ENCODE measurements around the gene ID2.

The ID2 gene

DNA sequence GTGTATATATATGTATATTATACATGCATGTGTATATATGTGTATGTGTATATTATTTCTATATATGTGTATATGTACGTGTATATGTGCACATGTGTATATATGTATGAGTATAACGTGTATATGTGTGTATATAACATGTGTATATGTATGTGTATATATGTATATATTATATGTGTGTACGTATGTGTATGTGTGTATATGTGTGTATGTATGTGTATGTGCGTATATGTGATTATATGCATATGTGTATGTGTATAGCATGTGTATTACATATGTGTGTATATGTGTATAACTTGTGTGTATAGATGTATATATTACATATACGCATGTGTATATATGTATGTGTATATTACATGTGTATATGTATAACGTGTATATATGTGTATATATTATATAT lies 32.1 kb upstream of the ID2 start:
- Histone ChIP-seq H3K27me3 (ENCODE audit: control insufficient read depth, insufficient read depth, low read length) (no peaks in the 10 kb centered on the region), H3K4me1 (ENCODE audit: control insufficient read depth, insufficient read depth, low read length) (no peaks in the 10 kb centered on the region), H3K27ac (ENCODE audit: low read depth, low read length) (no peak overlapping the region), H3K9ac (ENCODE audit: low read length) (no peak overlapping the region), H3K9me3 (ENCODE audit: control insufficient read depth, insufficient read depth, low read depth, low read length) (peaks cover 2% of the 10 kb centered on the region; the same call in 1 of the 2 replicates), H3K36me3 (ENCODE audit: control insufficient read depth, insufficient read depth, low read length) (no peaks in the 10 kb centered on the region), H3K4me3 (ENCODE audit: low read depth, low read length) (no peak overlapping the region)

DNA sequence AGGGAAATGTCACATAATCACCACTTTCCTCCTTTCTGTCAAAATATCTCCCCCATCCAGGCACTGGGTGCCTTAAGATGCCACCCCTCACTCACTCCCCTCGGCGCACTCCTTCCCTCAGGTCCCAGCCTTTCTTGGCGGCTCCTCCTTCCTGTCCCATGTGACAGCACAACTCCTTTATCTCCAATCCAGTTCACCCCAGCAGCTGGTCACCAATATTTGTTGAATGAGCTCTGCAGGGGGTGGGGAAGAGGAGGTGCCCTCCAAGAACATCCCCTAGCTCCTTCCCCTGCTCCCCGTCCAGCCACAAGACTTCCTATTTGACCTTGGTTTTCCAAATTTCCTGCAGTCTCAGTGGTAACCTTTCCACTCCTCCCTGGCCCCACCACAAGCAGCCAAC lies 31.6 kb upstream of the ID2 start:
- H3K36me3 ChIP-seq (ENCODE audit: control insufficient read depth, insufficient read depth, low read length) = no peaks in the 10 kb centered on the region
- no peak overlapping the region for H3K9ac ChIP-seq (ENCODE audit: low read length)
- peaks cover 2% of the 10 kb centered on the region; the same call in 1 of the 2 replicates for H3K9me3 ChIP-seq (ENCODE audit: control insufficient read depth, insufficient read depth, low read depth, low read length)
- H3K4me3 ChIP-seq (ENCODE audit: low read depth, low read length) = no peak overlapping the region
- no peaks in the 10 kb centered on the region for H3K27me3 ChIP-seq (ENCODE audit: control insufficient read depth, insufficient read depth, low read length)
- H3K4me1 ChIP-seq (ENCODE audit: control insufficient read depth, insufficient read depth, low read length) = no peaks in the 10 kb centered on the region
- H3K27ac ChIP-seq (ENCODE audit: low read depth, low read length) = no peak overlapping the region

DNA sequence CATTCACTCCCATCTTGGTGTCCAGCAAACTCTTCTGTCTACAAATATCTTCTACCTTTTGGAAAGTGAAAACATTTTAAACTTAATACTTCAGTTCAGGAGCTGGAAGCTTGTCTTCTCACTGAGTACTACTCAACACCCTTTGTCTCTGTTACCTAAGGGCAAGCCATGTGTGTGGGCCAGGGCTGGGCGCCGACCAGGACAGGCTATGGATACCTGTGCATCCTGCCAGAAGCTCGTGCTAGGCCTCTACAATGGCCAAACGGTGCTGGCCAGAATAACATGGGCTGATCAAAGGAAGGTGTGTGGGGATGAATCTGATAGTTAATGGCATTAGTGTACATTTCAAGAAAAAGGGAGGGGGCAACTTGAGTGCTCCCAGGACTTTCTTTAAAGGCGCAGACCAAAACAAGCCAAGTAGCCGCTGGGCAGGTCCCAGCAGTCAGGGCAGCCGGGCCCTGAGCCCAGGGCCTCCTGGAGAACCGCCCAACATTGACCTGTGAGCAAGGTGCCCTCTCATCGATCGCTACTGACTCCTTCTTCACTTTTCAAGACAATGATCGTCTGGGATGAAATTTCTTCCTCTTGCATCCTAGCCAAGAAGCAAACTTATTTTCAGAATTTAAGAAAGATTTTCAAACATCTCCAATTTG lies 29.0 kb upstream of the ID2 start:
- H3K27ac ChIP-seq (ENCODE audit: low read depth, low read length) = no peak overlapping the region
- H3K4me1 ChIP-seq (ENCODE audit: control insufficient read depth, insufficient read depth, low read length) = no peaks in the 10 kb centered on the region; the same call in 1 of the 2 replicates
- H3K36me3 ChIP-seq (ENCODE audit: control insufficient read depth, insufficient read depth, low read length) = no peaks in the 10 kb centered on the region
- no peak overlapping the region for H3K9ac ChIP-seq (ENCODE audit: low read length)
- no peak overlapping the region for H3K4me3 ChIP-seq (ENCODE audit: low read depth, low read length)
- H3K27me3 ChIP-seq (ENCODE audit: control insufficient read depth, insufficient read depth, low read length) = no peaks in the 10 kb centered on the region
- H3K9me3 ChIP-seq (ENCODE audit: control insufficient read depth, insufficient read depth, low read depth, low read length) = no peaks in the 10 kb centered on the region

DNA sequence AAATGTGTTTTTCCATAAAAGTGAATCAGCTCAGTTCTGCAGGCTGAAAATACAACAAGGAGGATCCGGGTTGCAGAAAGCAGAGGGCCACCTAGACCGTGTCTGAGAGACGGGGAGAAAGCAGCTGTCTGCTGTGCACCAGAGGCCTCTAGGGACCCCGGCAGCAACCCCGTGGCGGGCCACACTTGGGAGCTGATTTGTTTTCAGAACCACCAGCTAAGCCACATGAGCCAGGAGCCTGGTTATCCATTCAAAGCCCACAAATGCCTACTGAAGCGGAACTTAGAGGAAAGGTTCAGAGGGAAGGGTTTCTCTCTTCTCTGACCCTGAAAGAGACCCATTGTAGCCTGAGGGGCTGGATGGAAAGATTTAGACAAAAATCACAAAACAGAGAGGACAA lies 28.4 kb upstream of the ID2 start:
- Histone ChIP-seq H3K27me3 (ENCODE audit: control insufficient read depth, insufficient read depth, low read length) (no peaks in the 10 kb centered on the region), H3K9ac (ENCODE audit: low read length) (no peak overlapping the region), H3K9me3 (ENCODE audit: control insufficient read depth, insufficient read depth, low read depth, low read length) (no peaks in the 10 kb centered on the region), H3K4me1 (ENCODE audit: control insufficient read depth, insufficient read depth, low read length) (no peaks in the 10 kb centered on the region; the same call in 1 of the 2 replicates), H3K27ac (ENCODE audit: low read depth, low read length) (no peak overlapping the region), H3K4me3 (ENCODE audit: low read depth, low read length) (no peak overlapping the region), H3K36me3 (ENCODE audit: control insufficient read depth, insufficient read depth, low read length) (no peaks in the 10 kb centered on the region)

DNA sequence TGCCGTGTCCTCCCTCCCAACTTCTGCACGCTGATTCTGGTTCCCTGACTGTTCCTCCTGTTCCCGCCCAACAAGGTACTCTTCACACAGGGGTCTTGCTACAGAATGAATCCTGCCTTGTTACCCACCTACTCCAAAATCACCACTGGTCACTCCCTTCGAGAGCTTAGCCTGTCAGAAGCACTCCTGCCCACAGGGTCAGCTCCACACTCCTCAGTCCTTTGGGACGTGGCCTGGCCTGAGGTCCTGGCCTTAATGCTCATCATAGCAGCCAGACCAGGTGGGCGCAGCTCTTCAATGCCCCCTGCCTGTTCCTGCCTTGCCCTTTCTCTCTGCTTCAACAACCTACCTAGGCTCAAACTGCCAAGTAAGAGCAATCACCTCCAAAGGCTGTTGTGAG lies 27.8 kb upstream of the ID2 start:
- Histone ChIP-seq H3K4me1 (ENCODE audit: control insufficient read depth, insufficient read depth, low read length) (no peaks in the 10 kb centered on the region; the same call in 1 of the 2 replicates), H3K27me3 (ENCODE audit: control insufficient read depth, insufficient read depth, low read length) (no peaks in the 10 kb centered on the region; the same call in 1 of the 2 replicates), H3K9ac (ENCODE audit: low read length) (no peak overlapping the region), H3K4me3 (ENCODE audit: low read depth, low read length) (no peak overlapping the region), H3K36me3 (ENCODE audit: control insufficient read depth, insufficient read depth, low read length) (no peaks in the 10 kb centered on the region), H3K27ac (ENCODE audit: low read depth, low read length) (no peak overlapping the region), H3K9me3 (ENCODE audit: control insufficient read depth, insufficient read depth, low read depth, low read length) (no peaks in the 10 kb centered on the region)

DNA sequence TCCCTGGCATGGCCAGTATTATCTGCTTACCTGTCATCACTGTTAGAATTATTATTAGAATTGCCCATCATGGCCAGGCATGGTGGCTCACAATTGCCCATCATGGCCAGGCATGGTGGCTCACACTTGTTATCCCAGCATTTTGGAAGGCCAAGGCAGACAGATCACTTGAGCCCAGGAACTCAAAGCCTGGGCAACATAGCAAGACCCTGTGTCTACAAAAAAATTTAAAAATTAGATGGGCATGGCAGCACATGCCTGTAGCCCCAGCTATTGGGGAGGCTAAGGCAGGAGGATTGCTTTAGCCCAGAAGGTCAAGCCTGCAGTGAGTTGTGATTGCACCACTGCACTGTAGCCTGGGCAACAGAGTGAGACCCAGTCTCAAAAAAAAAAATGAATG lies 27.4 kb upstream of the ID2 start:
- no peaks in the 10 kb centered on the region for H3K9me3 ChIP-seq (ENCODE audit: control insufficient read depth, insufficient read depth, low read depth, low read length)
- no peak overlapping the region for H3K27ac ChIP-seq (ENCODE audit: low read depth, low read length)
- no peaks in the 10 kb centered on the region for H3K36me3 ChIP-seq (ENCODE audit: control insufficient read depth, insufficient read depth, low read length)
- H3K27me3 ChIP-seq (ENCODE audit: control insufficient read depth, insufficient read depth, low read length) = no peaks in the 10 kb centered on the region; the same call in 1 of the 2 replicates
- no peaks in the 10 kb centered on the region; the same call in 1 of the 2 replicates for H3K4me1 ChIP-seq (ENCODE audit: control insufficient read depth, insufficient read depth, low read length)
- no peak overlapping the region for H3K9ac ChIP-seq (ENCODE audit: low read length)
- H3K4me3 ChIP-seq (ENCODE audit: low read depth, low read length) = no peak overlapping the region

DNA sequence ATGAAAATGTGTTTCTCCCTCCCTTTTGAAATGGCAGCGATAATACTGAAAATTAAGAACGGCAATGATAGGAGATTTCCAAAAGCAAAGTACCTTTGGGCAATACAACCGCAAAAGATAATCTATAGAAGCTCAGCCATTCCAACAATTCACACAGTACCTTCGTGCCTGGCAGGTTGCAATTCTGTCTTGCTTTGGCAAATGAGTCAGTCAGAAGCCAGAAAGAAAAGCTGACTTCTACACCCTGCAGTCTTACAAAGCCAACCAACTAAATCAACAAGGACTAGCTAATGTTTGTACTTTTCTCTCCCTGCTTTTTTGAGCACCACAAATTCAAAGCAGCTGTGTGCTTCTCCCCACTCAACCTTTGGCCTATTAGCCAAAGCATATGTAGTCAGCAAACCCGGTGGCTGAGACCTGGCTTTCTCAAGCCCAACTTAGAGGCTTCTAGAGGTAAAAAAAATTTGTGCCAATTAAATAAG lies 25.7 kb upstream of the ID2 start:
- no peak overlapping the region for H3K9ac ChIP-seq (ENCODE audit: low read length)
- no peaks in the 10 kb centered on the region for H3K36me3 ChIP-seq (ENCODE audit: control insufficient read depth, insufficient read depth, low read length)
- H3K9me3 ChIP-seq (ENCODE audit: control insufficient read depth, insufficient read depth, low read depth, low read length) = no peaks in the 10 kb centered on the region
- H3K27ac ChIP-seq (ENCODE audit: low read depth, low read length) = no peak overlapping the region
- no peaks in the 10 kb centered on the region; the same call in 1 of the 2 replicates for H3K27me3 ChIP-seq (ENCODE audit: control insufficient read depth, insufficient read depth, low read length)
- H3K4me3 ChIP-seq (ENCODE audit: low read depth, low read length) = no peak overlapping the region
- H3K4me1 ChIP-seq (ENCODE audit: control insufficient read depth, insufficient read depth, low read length) = no peaks in the 10 kb centered on the region; the same call in 1 of the 2 replicates

DNA sequence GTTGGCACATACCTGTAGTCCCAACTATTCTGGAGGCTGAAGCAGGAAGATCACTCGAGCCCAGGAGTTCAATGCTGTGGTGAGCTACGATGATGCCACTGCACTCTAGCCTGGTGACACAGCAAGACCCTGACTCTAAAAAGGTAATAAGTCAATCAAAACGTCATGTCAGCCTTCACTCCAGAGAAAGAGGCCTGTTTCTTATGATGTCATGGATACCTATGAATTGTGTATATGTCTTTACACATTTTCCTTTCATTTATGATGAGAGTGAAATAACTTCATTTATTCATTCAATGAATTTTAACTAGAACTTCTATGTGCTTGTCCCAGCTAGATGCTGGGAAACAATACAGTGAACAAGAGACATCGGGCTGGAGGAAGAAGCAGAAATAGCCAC lies 25.0 kb upstream of the ID2 start:
- Histone ChIP-seq H3K27ac (ENCODE audit: low read depth, low read length) (no peak overlapping the region), H3K27me3 (ENCODE audit: control insufficient read depth, insufficient read depth, low read length) (no peaks in the 10 kb centered on the region; the same call in 1 of the 2 replicates), H3K9ac (ENCODE audit: low read length) (no peak overlapping the region)

DNA sequence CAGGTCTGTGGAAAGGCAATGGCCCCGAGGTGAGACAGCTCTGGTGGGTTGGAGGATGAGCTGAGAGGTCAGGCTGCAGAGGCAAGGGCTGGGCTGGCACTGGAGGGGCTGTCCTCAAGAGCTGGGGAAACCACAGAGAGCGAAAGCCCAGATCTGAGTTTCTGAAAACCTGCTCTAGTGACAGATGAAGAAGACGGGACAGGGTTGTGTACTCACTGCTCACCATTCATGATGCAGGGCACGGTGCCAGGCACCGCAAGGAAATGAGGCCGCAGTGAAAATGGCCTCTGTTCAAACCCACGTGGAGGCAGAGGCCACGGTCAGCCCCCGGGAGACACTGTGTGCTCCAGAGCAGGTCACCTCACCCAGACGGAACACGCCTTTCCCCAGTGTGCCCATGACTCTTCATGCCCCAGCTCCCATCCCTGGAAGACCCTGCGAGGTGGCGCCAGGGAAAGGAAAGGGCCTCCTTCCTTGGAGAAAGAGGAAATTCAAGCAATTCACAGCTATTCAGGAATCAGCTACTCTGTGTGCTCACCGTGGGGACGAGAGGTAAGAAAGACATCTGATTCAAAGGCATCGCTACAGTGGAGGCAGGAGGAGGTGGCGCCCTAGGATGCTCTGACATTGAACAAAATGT lies 24.3 kb upstream of the ID2 start:
- H3K27ac ChIP-seq (ENCODE audit: low read depth, low read length) = no peak overlapping the region
- H3K4me1 ChIP-seq (ENCODE audit: control insufficient read depth, insufficient read depth, low read length) = no peaks in the 10 kb centered on the region; the same call in 1 of the 2 replicates
- H3K27me3 ChIP-seq (ENCODE audit: control insufficient read depth, insufficient read depth, low read length) = no peaks in the 10 kb centered on the region; the same call in 1 of the 2 replicates
- no peak overlapping the region for H3K4me3 ChIP-seq (ENCODE audit: low read depth, low read length)
- H3K9ac ChIP-seq (ENCODE audit: low read length) = no peak overlapping the region
- no peaks in the 10 kb centered on the region for H3K9me3 ChIP-seq (ENCODE audit: control insufficient read depth, insufficient read depth, low read depth, low read length)
- H3K36me3 ChIP-seq (ENCODE audit: control insufficient read depth, insufficient read depth, low read length) = no peaks in the 10 kb centered on the region

More for the DNA sequence above, 25.0 kb upstream of the ID2 start:
- H3K4me1 ChIP-seq (ENCODE audit: control insufficient read depth, insufficient read depth, low read length) = no peaks in the 10 kb centered on the region; the same call in 1 of the 2 replicates
- H3K9me3 ChIP-seq (ENCODE audit: control insufficient read depth, insufficient read depth, low read depth, low read length) = no peaks in the 10 kb centered on the region
- no peaks in the 10 kb centered on the region for H3K36me3 ChIP-seq (ENCODE audit: control insufficient read depth, insufficient read depth, low read length)
- no peak overlapping the region for H3K4me3 ChIP-seq (ENCODE audit: low read depth, low read length)

DNA sequence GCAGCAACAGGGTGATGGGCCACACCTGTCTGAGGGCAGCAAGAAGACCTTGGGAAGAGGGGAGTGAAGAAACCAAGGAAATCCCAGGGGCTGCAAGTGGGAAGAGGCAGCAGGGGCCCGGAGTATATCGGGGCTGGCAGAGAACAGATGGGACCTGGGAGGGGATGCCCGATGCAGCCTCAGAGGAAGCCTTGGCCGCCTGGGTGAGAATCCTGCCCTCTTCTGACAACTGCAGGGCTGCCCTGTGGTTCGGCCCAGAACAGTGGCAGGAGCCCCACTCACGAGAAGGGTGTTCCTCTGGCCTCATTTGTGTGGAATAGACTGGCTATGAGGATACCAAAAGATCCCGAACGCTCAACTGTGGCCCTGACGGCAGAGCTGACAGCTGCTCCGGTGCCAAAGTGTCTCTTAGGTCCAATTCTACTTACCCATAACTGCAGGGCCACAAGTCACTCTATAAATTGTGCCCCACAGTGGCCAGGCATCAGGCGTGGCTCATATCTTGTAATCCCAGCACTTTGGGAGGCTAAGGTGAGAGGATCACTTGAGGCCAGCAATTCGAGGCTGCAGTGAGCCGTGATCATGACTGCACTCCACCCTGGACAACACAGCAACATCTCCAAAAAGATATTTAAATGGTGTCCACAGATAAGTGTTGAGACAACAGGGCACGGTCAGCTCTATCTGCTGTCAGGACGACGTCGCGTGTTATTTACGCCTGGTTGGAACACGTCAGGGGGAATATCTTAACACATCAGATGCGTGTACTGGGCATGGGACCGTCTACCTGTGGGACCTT lies 23.6 kb upstream of the ID2 start:
- no peaks in the 10 kb centered on the region; the same call in 1 of the 2 replicates for H3K4me1 ChIP-seq (ENCODE audit: control insufficient read depth, insufficient read depth, low read length)
- H3K27ac ChIP-seq (ENCODE audit: low read depth, low read length) = no peak overlapping the region
- no peak overlapping the region for H3K9ac ChIP-seq (ENCODE audit: low read length)
- H3K36me3 ChIP-seq (ENCODE audit: control insufficient read depth, insufficient read depth, low read length) = no peaks in the 10 kb centered on the region
- H3K4me3 ChIP-seq (ENCODE audit: low read depth, low read length) = no peak overlapping the region
- H3K27me3 ChIP-seq (ENCODE audit: control insufficient read depth, insufficient read depth, low read length) = no peaks in the 10 kb centered on the region; the same call in 1 of the 2 replicates
- no peaks in the 10 kb centered on the region for H3K9me3 ChIP-seq (ENCODE audit: control insufficient read depth, insufficient read depth, low read depth, low read length)
